Activated naive CD4-positive, alpha-beta T cell (primary cell): ENCODE results near the gene SLPI.

ENCODE experiments used
- DNase-seq, 4 experiments: peaks; one replicate each; lab custom pipeline; 2025; lab: John Stamatoyannopoulos, UW

Gene SLPI, protein sequence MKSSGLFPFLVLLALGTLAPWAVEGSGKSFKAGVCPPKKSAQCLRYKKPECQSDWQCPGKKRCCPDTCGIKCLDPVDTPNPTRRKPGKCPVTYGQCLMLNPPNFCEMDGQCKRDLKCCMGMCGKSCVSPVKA

DNA sequence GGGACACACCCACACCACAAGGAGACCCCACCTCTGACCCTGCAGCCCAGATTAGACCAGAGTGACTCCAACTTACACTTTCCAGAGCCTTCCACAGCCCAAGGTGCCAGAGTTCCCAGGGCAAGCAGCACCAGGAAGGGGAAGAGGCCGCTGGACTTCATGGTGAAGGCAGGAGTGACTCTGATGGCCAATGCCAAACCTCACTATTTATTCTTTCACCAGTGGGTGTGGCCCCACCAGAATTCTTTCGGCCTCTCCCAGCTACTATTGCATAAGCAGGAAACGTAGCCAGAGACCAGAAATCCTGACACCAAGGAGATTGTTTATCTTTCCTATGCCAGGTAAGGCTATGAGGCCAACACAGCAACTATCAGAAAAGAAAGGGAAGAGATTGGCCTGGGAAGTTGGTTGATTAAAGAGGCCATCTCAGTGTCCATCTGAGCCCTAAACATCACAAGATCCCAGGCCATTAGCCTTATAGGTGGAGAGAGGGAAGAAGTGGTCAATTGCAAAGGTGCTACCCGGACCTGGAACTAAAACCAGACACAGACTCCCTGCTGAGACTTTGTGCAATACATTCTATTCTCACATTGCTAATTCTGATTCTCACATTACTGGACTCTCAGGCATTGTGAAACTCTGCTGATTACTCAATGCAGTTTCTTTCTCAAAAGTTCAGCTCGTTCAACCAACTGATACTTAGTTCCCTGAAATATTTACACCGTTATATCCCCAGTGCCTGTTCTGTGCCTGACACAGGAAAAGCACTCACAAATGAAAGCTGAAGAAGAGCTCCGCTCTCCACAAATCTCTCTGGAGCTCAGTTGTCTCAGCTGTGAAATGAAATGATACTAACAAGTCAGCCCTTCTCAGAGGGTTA lies at the start of gene SLPI:
TSS of gene SLPI (minus strand) at position 182 of the 880 bp plus-strand sequence. CDS start at position 161, 21 bp downstream.
- DNase-seq: no peak

DNA sequence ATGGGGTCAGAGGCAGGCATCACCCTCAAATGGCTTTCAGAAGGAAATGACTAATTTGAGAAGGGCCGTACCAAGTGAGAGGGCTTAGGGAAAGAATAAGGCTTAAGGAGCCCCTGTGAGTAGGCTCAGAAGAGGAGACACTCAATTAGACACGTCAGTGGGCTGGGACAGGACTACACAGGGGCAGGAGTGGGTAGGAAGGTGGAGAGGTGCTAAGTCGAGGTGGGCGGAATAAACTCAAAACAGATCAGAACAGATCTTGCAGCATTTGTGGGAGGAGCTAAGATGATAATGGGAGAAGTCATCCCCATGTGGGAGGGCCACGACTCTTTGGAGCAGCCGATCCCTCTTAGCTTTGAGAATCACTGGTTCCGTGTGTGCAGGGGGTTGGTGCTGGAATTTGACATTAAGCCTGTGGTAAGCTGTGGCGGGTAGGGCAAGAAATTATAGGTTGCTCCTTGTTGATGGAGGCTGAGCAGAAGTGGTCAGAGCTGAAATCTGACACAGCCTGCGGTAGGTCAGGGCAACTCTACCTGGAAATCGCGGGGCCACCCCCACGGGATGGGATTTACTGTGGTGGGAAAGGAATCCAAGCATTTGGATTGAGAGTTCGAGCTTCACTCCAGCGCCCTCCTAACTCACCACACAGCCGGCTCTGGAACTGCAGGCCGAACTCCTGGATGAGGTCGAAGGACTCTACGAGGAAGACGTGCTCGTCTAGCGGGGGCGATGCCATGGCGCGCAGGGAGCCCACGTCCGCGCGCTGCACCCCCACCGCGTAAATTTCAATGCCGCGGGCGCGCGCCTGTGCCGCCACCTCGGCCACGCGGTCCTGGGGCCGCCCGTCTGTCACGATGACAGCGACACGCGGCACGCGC lies 49.5 kb upstream of the SLPI start:
- DNase-seq: no peak

DNA sequence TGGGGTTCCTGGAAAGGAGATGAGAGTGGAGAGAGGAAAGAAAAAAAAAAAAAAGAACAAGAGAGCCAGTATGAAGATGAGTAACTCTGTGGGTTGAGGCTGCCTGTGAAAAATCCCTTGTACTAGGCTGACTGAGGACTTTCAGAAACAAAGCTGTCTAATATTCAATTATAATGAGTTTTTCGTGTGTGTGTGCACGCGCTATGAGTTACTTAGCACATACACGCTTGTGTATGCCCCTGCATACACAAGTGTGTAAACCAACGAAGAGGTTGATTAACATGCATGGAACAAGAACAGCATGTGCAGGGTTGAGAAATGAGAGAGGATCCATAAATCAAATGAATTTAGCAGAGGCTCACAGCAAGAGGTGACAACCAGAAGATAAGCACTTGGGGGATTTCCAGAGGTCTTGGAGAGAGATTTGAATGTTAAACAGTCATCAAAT lies 47.5 kb upstream of the SLPI start:
- no peak for DNase-seq

DNA sequence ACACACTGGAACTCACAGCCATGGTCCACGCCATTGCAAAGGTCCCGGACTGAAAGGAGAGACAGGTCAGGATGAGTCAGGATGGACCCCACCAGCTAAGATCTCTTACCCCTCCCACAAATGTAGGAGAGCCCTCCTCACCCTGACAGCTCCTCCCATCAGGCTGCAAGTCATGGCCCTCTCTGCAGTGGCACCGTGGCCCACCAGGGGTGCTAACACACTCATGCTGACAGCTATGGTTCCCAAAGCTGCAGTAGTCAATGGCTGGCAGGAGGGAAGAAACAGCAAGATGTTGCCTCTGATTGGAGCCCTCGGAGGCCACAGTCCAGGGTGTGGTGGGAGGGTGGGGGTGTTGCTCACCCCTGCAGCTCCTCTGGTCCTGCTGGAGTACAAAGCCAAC lies 46.6 kb upstream of the SLPI start:
- DNase-seq: no peak

DNA sequence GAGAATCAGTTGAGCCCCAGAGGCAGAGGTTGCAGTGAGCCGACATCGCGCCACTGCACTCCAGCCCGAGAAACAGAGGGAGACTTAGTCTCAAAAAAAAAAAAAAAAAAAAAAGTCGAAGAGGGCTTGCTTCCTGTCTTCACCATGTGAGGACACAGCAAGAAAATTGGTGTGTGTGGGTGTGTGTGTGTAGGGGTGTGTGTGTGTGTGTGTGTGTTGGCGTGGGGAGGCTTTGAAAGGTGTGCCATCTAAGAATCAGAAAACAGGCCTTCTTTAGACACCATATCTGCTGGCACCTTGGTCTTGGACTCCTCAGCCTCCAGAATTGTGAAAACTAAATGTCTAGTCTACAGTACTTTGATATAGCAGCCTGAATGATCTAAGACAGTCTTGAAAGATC lies 45.4 kb upstream of the SLPI start:
- no peak for DNase-seq

DNA sequence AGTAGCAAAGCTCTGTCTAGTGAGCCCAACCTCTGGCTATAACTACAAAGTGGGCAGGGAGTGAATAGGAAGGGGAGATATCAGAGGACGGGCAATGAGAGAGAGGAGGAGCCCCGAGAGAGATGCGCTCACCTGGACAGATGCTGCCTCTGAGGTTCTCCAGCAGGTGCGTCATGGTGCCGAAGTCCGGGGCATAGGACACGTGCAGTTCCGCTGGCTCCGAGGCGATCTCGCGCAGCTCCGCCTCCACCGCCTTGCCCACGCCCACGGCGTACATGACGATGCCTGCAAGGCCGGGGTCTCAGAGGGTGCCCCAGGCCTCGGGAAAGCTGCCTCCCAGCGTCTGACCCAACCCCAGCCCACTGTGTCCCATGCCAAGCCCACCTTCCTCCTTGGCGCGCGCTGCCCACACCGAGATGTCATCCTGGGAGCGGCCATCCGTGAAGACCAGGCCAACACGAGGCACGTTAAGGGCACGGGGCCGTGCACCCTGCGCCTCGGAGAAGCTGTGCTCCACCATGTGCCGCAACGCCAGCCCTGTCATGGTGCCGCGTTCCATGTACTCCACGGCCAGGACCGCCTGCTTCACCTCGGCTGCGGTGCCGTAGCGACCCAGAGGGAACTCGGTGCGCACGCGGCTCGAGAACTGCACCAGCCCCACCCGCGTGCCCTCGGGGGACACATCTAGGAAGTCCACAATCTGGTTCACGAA lies 43.6 kb upstream of the SLPI start:
- no peak for DNase-seq

DNA sequence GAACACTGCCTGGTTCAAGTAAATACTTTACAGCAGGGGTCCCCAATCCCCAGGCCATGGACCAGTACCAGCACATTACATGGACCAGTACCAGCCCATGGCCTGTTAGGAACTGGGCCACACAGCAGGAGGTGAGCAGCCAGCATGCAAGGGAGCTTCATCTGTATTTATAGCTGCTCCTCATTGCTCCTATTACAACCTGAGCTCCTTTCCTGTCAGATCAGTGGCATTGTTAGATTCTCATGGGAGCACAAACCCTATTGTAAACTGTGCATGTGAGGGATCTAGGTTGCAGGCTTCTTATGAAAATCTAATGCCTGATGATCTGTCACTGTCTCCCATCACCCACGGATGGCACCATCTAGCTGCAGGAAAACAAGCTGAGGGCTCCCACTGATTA lies 40.3 kb upstream of the SLPI start:
- no peak for DNase-seq

DNA sequence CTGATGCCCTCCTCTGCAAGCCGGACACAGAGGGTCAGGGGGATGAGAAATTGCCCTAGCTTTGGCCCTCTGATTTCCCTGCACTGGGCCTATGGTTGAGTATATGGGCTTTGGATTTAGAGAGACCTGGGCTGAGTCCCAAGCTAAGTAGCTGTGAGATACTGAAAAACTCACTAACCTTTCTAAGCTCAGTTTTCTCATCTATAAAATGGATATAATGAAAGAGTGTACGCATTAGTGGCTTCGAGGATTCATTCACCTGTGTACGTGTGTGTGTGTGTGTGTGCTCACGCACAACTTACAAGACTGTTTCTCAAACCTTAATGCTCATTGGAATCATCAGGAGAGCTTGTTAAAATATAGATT lies 39.6 kb upstream of the SLPI start:
- DNase-seq: no peak

DNA sequence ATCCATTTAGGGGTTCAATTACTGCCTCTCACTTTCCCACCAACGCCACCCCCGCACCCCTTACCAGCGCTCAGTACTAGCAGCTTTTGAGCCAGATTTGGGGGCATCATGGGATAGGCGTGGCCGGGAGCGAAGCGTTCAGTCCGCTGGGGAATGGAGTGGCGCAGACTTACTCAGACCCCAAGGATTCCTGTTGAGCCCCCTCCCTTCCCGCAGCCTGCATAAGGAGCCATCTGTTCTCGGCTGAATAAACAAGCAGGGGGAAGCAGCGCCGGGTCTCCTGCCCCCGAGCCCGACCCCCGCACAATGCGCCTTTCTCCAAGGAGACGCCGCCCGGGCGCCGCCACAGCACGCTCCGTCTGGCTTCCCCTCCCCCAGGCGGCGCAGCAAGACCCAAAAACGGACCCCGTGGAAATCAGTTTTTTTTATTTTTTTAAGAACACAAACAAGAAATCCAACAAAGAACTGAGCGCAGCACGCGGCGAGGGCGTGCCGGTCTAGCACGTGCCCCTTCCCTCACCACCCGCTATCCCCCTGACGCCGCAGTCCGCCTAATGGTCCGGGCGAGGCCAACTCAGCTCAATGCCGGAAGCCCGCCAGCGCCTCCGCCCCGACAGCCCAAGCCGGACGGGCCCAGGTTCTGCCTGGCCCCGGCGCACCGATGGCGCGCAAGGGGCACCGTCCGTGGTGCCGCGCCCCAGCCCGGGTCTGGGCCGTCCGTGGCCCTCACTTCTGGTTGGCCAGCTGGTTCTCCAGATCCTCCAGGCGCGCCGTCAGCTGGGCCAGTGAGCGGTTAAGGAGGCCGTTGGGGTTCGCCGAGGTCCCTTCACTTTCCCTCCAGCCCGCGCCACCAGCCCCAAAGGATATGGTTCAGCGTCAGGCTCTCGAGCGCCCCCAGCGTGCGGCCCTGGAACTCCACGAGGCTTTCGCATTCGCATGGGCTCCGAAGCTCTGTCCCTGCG lies 39.0 kb upstream of the SLPI start:
- peak; percentile 62 to 81 (median 75) for DNase-seq

DNA sequence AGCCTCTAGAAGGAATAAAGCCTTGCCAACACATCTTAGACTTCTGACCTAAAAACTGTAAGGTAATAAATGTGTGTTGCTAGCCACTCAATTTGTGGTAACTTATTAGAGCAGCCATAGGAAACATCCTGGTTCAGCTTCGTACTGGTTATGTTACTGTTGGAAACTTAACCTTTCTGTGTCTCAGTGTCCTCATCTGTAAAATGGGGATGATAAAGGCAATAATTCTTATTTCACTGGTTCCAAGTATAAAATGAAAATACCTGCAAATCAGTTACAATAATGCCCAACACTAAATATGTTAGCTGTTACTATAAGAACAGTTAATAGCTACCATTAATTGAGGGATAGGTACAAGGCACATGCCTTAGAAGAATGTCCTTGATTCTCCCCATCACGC lies 38.0 kb upstream of the SLPI start:
- no peak for DNase-seq

DNA sequence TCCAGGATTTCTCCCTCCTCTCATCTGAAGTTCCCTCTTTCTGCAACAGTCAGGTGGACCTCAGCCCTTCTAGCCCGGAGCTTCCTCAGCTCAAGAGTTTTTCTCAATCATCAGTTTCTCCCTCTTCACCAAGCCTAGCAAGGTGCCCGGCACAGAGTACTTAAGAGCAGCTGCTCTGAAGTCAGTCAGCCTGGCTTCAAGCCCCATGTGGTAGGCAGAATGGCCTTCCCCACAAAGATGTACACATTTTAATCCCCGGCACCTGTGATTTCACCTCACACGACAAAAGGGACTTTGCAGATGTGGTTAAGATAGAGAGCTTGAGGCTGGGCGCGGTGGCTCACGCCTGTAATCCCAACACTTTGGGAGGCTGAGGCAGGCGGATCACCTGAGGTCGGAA lies 37.2 kb upstream of the SLPI start:
- no peak for DNase-seq

DNA sequence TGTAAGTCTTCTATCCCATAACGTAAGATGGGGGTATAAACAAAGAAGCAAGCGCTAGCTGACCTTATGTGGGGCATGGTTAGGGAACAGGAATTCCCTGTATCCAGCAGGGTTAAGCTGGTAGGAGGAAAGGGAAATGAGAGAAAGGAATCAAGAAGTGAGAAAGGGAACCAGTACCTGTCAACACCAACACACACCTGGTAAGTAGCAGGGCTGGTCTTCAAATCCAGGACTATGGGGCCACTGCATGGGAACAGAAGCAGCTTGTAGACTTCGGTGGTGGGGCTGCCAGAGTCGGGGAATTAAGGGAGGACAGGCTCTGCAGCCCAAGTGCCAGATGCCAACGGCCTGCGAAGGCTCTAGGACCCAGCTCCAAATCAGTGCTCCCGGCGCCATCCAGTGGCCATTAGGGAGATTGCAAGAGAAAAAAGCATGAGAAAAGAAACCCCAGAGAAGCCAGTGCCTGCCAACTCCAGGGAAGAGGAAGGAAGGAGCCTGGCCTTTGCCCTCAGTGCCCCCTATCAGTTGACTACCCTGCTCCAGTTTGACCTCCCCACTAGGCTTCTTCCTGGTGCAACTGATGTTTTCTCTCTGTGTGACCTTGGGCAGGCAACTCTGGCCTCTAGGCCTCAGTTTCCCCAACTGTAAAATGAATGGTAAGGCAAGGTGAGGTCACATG lies 36.5 kb upstream of the SLPI start:
- DNase-seq: peak in 3 of 4 experiments; percentile 14 to 49 (median 44)

DNA sequence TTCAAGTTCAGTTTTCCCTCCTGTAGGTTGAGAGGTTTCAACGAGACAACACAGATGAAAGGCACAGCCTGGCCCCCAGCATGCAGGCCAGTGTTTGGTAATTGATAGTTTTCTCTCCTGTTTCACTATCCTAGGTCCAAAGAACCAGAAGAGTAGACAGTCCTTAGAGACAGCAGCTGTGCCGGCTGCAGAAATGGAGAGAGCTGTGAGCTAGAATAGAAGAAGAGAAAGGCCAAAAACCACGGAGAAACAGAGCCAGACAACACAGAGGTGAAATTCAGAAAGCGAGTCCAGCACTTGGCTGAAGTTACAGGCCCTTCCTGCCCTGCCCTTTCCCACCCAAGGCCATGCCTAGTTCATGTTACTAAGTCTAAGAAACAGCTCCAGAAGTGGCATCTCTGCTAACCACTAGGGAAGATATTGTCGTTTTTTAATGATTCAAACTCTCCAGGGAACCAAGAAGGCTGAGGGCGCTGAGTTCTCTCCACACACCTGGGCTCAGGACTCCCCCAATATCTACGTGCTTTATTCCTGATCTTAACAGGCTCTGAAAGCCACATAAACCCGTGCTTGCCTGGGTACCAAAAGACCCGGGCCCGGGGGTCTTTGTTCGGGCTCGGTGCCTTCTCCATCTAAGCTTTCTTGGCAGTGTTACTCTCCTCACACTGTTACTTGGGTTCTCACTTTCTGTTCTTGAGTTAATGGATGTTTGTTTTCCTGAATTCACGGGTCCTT lies 35.7 kb upstream of the SLPI start:
- DNase-seq: no peak

DNA sequence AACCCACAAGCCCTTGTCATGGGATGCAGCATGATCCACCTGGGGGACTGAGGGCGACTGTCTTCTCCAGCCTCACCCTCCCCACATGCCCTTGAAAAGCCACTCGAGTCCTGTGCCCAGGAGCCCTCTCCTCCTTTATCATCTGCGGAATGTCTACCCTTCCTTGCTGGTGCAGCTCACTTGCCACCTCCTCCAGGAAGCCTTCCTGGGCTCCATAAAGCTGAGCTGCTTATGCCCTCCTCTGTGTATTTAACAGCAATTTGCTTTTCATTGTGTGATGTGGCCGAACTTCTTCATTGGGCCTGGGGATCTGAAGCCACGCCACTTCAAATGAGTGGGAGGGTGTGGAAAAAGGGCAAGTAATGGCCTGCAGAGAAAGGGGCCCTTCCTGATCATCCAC lies 34.5 kb upstream of the SLPI start:
- no peak for DNase-seq

DNA sequence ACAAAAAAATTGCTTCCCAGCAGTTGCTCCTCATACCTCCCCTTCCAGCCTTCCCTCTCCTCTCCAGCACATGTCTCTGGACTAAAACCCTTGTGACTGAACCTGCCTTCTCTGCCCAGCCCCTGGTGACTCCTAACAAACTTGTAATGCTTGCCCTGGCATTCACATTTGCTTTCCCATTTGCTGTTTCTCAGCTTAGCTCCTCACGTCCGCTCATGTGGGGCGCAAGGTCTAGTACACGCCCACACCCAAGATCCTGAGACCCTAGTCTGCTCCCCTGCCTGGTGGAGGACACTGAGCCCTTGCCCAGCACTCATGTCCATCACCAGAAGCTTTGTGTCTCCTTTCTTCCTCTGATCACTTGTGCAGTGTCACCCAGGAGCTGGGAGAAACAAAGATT lies 34.0 kb upstream of the SLPI start:
- no peak for DNase-seq

DNA sequence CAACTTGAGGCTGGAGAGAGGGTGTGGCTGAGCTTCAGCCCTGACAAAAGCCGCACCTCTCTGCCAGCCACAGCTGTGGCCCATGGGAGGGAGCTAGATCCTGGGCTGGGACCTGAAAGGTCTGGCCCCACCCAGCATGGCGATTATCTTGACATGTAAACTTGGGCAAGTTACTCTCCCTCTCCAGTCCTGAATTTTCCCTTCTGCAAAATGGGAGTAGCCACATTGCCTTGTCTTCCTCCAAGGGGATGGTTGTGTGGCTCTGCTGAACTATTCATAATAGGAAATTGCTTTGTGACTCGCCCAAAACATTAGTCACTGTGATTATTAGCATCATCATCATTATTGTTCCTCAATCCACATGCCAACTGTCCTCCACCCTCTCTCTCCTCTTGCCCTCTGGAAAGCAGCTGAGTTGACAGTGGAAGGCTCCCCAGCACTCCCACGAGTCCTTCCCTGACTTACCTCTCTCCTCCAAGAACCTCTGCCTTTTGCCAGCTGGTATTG lies 29.2 kb upstream of the SLPI start:
- DNase-seq: no peak

DNA sequence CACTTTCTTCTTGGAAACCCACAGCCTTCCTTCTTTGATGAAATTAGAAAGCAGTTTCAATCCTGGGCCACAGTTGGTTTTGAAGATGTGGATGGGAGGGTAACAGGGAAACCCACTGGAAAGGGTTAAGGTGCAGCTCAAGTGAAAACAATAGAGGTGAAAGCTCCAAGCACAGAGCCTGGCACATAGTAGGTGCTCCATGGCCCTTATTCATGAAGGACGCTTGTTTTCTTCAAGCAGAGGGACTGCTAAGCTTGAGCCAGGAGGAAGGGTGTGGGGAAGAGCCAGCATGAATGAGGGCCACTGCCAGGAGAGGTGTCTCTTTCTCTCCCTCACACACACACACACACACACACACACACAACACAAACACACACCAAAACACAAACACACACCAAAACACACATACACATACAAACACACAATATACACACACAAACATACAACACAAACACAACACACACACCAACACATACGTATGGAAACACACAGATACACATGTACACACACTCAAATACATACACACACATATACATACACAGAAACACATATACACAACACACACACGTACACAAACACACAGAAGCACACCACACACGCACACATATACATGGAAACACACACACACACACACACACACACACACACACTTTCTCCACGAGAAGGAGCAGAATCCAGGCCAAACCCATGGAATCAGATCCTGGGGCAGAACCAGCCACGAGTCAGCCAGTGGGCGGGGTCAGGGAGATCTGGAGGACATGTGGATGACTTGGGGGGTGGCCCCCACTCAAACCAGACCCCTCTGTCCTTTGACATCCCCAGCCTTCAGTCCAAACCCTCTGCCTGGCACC lies 28.6 kb upstream of the SLPI start:
- no peak for DNase-seq

DNA sequence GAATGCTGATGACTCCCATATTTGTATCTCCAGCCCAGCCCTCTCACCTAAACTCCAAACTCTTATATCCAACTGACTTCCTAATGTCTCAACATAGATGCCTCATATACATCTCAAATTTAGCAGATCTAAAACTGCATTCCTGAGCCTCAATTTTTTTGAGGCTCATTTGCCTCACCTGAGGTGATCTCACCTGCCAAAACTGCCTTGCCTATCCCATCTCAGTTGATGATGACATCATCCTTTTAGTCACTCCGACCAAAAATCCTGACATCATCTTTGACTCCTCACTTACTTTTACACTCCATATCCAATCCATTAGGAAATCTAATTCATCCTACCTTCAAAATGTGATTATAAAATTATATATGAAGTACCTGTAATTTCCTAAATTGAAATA lies 25.6 kb upstream of the SLPI start:
- DNase-seq: no peak
